Stimulated activated CD4-positive, alpha-beta T cell treated with anti-CD3 and anti-CD28 coated beads, Interleukin-12 subunit alpha, Interleukin-12 subunit beta, amount 100 ng/mL, for 24 hours (primary cell): Measurements from ENCODE around the gene PARS2.

Source experiments
- DNase-seq, 2 experiments: peaks; one replicate each; pipeline ENCODE4 v3.0.0-alpha.2; 2020; ENCODE audit warnings: low read depth in 2 of 2

PARS2 gene

GRCh38 chr1:54736685-54737084 is 27.6 kb downstream of the PARS2 start:
- no peak for DNase-seq

- DNase-seq, result no peak
These were observed 36.3 kb downstream of the PARS2 start for GRCh38 chr1:54728027-54728426.

- no peak for DNase-seq
These were observed 39.6 kb downstream of the PARS2 start for GRCh38 chr1:54724771-54725170.

GRCh38 chr1:54723985-54724384 is 40.3 kb downstream of the PARS2 start:
- DNase-seq, result no peak

- DNase-seq, result no peak
These were observed 42.6 kb downstream of the PARS2 start for GRCh38 chr1:54721719-54722118.

GRCh38 chr1:54716299-54717047 is 47.9 kb downstream of the PARS2 start:
- peak in 1 of 2 experiments; percentile 2 for DNase-seq

GRCh38 chr1:54715493-54716298 is 48.6 kb downstream of the PARS2 start, which contains the start of gene TTC4:
Gene TTC4, plus strand, starts transcription at chr1:54715861. Its CDS starts 48 bp downstream, at chr1:54715909.
- peak; percentile 74 to 76 for DNase-seq

- no peak for DNase-seq
These were observed 49.3 kb downstream of the PARS2 start for GRCh38 chr1:54714881-54715492.

- no peak for DNase-seq
These were observed 52.8 kb downstream of the PARS2 start for GRCh38 chr1:54711536-54711935.

GRCh38 chr1:54710841-54711240 is 53.5 kb downstream of the PARS2 start:
- no peak for DNase-seq

GRCh38 chr1:54710434-54710833 is 53.9 kb downstream of the PARS2 start:
- no peak for DNase-seq

- DNase-seq, result no peak
These were observed 54.6 kb downstream of the PARS2 start for GRCh38 chr1:54709547-54710292.

GRCh38 chr1:54708385-54708784 is 55.9 kb downstream of the PARS2 start:
- DNase-seq, result no peak
